Measurements from ENCODE around the gene SRD5A3. TPM values are rescaled to one million over a fixed set of nuclear protein-coding genes. Genes with fewer than 3 reads are reported as not detected.

The SRD5A3 gene
- total RNA-seq (9.7 TPM), polyA plus RNA-seq (6.1 TPM)

DNA sequence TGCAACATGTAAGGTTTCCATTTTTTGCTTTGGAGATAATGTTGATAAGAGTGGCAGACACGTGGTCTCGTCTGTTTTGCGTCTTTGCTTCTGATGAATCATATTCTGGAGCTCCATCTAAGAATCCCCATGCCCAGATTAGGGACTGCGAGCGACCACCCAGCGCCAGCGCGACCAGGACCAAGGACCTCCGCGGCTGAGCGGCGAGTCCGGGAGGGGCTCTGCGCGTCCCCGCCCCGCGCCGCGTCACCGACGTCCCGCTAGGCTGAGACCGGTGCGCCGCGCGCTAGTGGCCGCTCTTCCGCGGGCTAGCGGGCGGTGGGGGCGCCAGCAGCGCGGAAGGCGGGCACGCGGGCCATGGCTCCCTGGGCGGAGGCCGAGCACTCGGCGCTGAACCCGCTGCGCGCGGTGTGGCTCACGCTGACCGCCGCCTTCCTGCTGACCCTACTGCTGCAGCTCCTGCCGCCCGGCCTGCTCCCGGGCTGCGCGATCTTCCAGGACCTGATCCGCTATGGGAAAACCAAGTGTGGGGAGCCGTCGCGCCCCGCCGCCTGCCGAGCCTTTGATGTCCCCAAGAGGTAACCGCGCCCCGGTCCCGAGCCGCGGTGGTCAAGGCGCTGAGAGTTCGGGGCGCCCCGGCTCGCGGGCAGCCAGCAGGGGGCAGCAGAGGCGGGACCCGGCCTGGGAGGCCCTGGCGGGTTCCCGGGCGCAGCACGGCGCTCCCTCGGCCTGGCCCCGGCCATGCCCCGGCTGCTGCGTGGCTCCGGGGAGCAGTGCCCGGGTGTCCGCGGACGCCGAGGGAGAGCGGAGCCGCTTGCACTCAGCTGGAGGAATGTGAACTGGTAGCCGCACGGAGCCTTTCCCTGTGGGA, at the start of gene SRD5A3:
SRD5A3 (plus strand) TSS at position 263 of the 871 bp plus-strand sequence; CDS start at position 358, 95 bp downstream.
- H3K4me1 ChIP-seq (ENCODE audit: insufficient read depth): peaks cover 3% of the 10 kb centered on the region
- WGBS: under 1% methylated on average over 95 of the region's 95 CpGs
- H3K4me3 ChIP-seq (ENCODE audit: low read depth, low read length): peak within 1 kb of the TSS; percentile 73
- H3K36me3 ChIP-seq (ENCODE audit: insufficient read depth): no peaks in the 10 kb centered on the region
- peak within 1 kb of the TSS; percentile 98 for H3K27ac ChIP-seq (ENCODE audit: low read depth)
- DNase-seq (ENCODE audit: extremely low spot score): peak; percentile 40

DNA sequence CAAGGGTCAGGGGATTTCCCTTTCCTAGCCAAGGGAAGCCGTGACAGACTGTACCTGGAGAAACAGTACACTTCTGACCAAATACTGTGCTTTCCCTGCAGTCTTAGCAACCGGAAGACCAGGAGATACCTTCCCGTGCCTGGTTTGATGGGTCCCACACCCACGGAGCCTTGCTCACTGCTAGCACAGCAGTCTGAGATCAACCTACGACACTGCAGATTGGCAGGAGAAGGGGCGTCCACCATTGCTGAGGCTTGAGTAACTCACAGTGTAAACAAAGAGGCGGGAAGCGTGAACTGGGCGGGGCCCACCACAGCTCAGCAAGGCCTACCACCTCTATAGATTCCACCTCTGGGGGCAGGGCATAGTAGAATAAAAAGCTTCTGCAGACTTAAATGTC, 48.7 kb upstream of the SRD5A3 start:
- Histone ChIP-seq H3K27ac (ENCODE audit: low read depth) (no peak overlapping the region), H3K4me1 (ENCODE audit: insufficient read depth) (no peaks in the 10 kb centered on the region), H3K36me3 (ENCODE audit: insufficient read depth) (no peaks in the 10 kb centered on the region), H3K4me3 (ENCODE audit: low read depth, low read length) (no peak overlapping the region)
- 90% methylated on average over 9 of the region's 9 CpGs for WGBS
- DNase-seq (ENCODE audit: extremely low spot score): no peak

DNA sequence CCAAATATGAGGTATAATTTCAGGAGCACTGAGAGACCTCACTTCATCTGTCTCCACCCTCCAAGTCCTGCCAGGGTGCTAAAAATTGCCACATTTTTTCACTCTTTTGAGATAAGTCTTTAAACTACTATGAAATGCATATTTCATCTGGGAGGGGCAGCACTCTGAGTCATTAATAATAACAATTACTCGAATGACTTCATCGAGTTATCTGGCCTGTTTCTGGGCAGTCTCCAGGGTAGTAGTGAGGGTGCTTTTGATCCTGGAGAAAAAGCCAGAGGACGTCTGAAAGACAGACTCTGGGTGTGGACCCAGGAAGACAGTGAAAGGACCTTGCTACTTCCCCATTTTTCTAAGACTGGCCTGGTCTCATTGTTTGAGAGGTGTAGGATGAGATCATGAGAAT, 42.3 kb upstream of the SRD5A3 start:
- Histone ChIP-seq H3K27ac (ENCODE audit: low read depth) (no peak overlapping the region), H3K4me3 (ENCODE audit: low read depth, low read length) (no peak overlapping the region), H3K36me3 (ENCODE audit: insufficient read depth) (no peaks in the 10 kb centered on the region), H3K4me1 (ENCODE audit: insufficient read depth) (no peaks in the 10 kb centered on the region)
- 20% methylated on average over 3 of the region's 3 CpGs for WGBS
- no peak for DNase-seq (ENCODE audit: extremely low spot score)

DNA sequence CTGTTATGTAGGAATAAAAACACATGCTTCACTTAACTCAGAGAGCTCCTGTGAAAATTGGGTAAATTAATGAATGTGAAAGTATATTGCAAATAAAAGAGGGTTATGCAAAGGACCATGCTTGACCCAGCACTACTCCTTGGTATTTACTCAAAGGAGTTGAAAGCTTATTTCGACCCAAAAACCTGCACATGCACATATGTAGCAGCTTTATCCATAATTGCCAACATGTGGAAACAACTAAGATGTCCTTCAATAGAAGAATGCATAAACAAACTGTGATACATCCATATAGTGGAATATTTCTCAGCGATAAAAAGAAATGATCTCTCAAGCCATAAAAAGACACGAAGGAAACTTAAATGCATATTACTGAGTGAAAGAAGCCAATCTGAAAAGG, 41.7 kb upstream of the SRD5A3 start:
- WGBS: 77% methylated on average over 3 of the region's 3 CpGs
- no peaks in the 10 kb centered on the region for H3K36me3 ChIP-seq (ENCODE audit: insufficient read depth)
- H3K4me3 ChIP-seq (ENCODE audit: low read depth, low read length): no peak overlapping the region
- no peak for DNase-seq (ENCODE audit: extremely low spot score)
- H3K27ac ChIP-seq (ENCODE audit: low read depth): no peak overlapping the region
- H3K4me1 ChIP-seq (ENCODE audit: insufficient read depth): no peaks in the 10 kb centered on the region

DNA sequence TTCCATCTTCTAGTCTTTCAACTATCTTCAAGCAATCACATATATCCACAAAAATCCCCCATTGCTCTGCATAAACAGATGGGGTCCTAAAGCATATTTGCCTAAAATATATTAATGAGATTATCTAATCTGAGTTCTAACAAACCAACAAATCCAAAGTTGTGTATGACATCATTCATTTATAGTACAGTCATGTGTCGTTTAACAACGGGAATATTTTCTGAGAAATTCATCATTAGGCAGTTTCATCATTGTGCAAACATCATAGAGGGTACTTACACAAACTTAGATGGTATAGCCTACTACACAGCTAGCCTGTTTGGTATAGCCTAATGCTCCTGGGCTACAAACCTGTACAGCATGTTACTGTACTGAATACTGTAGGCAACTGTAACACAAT, 38.0 kb upstream of the SRD5A3 start:
- Histone ChIP-seq H3K4me3 (ENCODE audit: low read depth, low read length) (no peak overlapping the region), H3K27ac (ENCODE audit: low read depth) (no peak overlapping the region), H3K36me3 (ENCODE audit: insufficient read depth) (no peaks in the 10 kb centered on the region), H3K4me1 (ENCODE audit: insufficient read depth) (no peaks in the 10 kb centered on the region)
- DNase-seq (ENCODE audit: extremely low spot score): no peak
- WGBS: 87% methylated on average over 2 of the region's 2 CpGs

DNA sequence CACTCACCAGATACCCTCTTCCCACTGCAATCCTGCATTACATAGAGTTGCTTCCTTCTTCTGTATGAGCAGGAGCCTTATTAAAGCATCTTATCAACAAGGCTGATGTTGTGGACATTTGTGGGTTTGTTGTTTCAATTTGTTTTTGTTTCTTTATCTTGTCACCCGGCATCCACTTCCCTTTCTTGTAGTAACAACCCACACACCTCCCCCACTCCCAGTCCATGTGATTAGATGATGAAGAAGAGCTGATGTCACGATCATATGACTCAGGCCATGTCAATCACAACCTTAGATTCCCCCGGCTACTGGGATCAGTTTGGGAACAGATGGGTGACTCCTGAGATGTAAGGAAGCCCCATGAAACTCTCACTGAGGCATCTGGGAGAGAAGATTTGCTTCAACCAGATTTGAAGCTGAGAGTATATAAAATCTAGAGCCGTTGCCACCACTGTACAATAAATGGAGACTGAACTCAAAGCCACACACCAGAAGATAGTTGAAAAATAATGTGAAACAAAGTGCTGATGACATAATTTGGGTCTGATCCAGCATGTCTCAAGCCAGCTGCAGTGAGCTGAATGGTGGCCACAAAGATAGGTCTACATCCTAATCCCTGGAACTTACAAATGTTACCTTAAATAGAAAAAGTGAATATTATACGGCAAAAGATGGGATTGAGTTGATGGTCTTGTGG, 34.1 kb upstream of the SRD5A3 start:
- Histone ChIP-seq H3K4me1 (ENCODE audit: insufficient read depth) (no peaks in the 10 kb centered on the region), H3K36me3 (ENCODE audit: insufficient read depth) (no peaks in the 10 kb centered on the region), H3K27ac (ENCODE audit: low read depth) (no peak overlapping the region), H3K4me3 (ENCODE audit: low read depth, low read length) (no peak overlapping the region)
- WGBS: 75% methylated on average over 5 of the region's 5 CpGs
- no peak for DNase-seq (ENCODE audit: extremely low spot score)

DNA sequence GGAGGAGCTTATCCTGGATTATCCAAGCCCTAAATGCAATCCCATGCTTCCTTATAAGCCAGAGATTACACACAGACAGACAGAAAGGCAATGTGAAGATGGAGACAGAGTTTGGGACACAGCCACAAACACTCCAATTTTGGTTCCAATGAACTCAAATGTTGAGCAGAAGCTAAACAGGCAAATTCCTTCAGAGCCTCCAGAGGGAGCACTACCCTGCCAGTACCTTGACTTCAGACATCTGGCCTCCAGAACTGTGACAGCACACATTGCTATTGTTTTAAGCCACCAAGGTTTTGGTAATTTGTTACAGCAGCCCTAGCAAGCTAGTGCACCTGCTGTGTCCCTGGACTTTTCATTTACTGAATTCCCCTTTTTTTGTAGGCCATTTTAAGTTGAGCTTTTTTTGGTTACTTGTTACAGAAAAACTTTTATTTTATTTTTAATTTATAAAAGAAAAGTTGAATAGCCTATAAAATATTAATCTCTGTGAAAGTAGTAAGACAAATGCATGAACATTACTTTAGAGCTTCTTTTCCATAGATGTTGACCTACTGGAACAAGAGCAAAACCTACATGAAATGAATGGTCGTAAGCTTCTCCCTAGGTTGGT, 33.4 kb upstream of the SRD5A3 start:
- 96% methylated on average over 1 of the region's 1 CpG for WGBS
- Histone ChIP-seq H3K36me3 (ENCODE audit: insufficient read depth) (no peaks in the 10 kb centered on the region), H3K4me1 (ENCODE audit: insufficient read depth) (no peaks in the 10 kb centered on the region), H3K27ac (ENCODE audit: low read depth) (no peak overlapping the region), H3K4me3 (ENCODE audit: low read depth, low read length) (no peak overlapping the region)
- no peak for DNase-seq (ENCODE audit: extremely low spot score)

DNA sequence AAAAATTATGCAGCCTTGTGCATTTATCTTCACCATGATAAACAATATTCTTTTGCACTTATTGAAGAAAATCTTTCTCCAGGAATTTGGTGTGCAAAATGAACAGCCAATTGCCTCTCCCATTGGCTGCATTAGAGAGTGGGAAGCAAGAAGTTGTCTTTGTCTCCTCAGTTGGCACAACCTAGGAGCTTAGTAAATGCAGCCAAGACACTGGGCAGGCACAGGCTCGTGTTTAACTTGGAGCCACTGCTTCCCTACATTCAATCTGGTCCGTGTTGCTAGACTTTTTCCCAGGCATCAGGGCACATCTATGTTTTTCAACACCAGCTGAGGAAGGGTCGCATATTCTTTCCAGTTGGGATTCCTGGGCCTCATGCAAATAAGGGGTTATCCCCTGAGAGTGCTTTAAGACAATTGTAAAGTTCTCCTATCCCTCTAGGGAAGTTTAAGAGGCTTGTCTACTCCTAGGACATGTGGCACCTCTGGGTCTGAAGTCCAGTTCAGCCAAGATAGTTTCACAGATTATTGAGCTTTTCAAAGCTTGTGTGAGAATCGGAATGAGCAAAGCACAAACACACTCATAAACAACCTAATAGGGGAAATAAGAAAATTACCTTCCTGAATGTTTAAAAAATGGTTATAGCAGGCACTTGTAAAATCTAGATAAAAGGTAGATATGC, 31.8 kb upstream of the SRD5A3 start:
- DNase-seq (ENCODE audit: extremely low spot score): no peak
- WGBS: 59% methylated on average over 4 of the region's 4 CpGs

DNA sequence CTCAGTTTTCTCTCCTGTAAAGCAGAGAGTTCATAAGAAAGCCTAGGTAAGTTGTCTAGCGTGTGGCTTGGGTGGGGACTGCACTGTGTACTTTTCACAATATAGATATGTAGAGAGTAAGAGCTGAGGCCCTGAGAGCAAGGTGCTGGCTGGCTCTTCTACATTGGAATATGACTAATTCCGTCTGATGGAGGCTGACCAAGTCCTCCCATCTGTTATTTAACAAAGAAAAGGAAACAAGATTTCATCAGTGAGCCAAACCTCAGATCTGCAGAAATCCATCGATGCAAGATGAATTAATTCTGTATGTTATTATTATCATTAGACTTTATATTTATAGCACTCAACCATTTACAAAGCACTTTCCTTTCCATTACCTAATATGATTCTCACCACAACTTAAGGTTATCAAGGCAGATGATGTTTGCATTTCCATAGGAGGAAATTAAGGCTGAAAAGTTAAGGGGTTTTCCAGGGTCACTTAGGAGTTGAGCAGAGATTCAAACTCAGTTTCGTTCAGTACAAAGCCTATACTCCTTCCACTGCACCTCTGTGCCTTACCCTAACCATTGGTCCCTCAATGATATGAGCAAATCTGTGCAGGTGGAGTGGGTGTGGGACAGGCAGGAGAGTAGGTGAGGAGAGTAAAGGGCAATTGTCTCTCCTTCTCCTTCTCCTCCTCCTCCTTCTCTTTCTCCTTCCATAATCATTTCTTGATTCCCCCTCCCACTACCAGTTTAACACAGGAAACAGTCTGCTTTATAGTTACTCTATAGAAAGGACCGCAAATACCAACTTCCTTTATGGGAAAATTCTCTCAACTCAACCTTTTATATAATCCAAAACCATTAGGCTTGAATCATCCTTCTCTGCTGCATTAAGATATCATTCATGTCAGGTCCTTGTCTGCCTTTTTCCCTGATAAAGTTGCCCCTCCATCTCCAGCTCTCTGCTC, 27.6 kb upstream of the SRD5A3 start:
- Histone ChIP-seq H3K4me3 (ENCODE audit: low read depth, low read length) (no peak overlapping the region), H3K4me1 (ENCODE audit: insufficient read depth) (no peaks in the 10 kb centered on the region), H3K36me3 (ENCODE audit: insufficient read depth) (no peaks in the 10 kb centered on the region), H3K27ac (ENCODE audit: low read depth) (no peak overlapping the region)
- no peak for DNase-seq (ENCODE audit: extremely low spot score)
- 48% methylated on average over 5 of the region's 5 CpGs for WGBS

More for the DNA sequence above, 31.8 kb upstream of the SRD5A3 start:
- Histone ChIP-seq H3K36me3 (ENCODE audit: insufficient read depth) (no peaks in the 10 kb centered on the region), H3K4me3 (ENCODE audit: low read depth, low read length) (no peak overlapping the region), H3K27ac (ENCODE audit: low read depth) (no peak overlapping the region), H3K4me1 (ENCODE audit: insufficient read depth) (no peaks in the 10 kb centered on the region)

DNA sequence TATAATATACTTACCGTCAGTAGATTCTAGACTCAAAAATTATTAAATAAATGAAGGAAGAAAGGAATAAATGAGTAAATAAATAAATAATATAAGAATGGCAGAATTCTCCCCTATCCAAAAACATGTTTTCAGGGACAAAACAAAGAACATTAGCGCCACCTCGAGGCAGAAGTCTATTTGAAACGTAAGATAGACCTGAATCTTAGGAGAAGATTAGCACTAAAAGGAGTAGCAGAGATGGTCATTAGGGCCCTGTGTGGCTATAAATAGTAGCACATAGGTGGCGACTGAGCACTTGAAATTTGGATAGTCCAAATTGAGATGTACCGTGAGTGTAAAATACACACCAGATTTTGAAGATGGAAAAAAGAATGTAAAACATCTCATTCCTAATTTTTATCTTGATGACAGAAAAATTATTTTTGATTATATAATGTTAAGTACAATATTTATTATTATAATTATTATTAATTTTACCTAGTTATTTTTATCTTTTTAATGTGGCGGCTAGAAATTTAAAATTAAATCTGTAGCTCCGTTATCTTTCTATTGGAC, 24.3 kb upstream of the SRD5A3 start:
- H3K4me3 ChIP-seq (ENCODE audit: low read depth, low read length): no peak overlapping the region
- H3K36me3 ChIP-seq (ENCODE audit: insufficient read depth): no peaks in the 10 kb centered on the region
- 22% methylated on average over 8 of the region's 8 CpGs for WGBS
- DNase-seq (ENCODE audit: extremely low spot score): peak; percentile 42
- no peaks in the 10 kb centered on the region for H3K4me1 ChIP-seq (ENCODE audit: insufficient read depth)
- no peak overlapping the region for H3K27ac ChIP-seq (ENCODE audit: low read depth)

DNA sequence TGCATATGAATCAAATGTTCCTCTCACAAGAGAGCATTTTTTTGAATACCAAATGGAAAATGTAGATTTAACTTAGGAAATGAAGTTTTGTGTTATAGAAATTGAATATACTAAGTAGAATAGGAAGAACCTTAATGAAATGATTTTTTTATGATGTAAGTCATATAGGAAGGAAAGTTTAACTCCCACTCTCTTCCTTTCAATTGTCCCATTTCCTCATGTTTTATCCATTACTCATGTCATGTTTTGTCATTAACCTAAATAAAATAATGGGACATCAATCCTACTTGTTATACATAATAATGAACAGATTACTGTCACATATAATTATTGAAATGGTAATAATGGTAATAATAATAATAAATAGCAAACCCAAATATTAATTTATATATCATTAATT, 22.7 kb upstream of the SRD5A3 start:
- DNase-seq (ENCODE audit: extremely low spot score): no peak
- H3K36me3 ChIP-seq (ENCODE audit: insufficient read depth): no peaks in the 10 kb centered on the region
- no peak overlapping the region for H3K4me3 ChIP-seq (ENCODE audit: low read depth, low read length)
- no peaks in the 10 kb centered on the region for H3K4me1 ChIP-seq (ENCODE audit: insufficient read depth)
- H3K27ac ChIP-seq (ENCODE audit: low read depth): no peak overlapping the region

DNA sequence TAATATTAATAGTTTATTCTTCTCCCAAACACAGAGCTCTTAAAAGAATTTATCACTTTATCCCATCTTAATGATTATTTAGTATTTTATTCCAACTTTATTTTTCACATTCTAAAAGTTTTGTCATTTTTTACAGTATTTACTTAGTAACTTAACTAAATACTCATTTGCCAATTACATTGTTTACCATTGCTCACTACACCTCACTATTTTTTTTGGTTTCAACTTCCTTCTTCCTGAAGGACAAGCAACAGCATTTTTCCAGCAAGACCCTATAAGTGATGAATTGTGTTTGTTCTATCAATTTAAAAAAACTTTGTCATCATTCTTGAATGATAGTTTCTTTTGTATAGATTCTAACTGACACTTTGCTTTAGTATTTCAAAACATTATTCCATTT, 19.4 kb upstream of the SRD5A3 start:
- Histone ChIP-seq H3K36me3 (ENCODE audit: insufficient read depth) (no peaks in the 10 kb centered on the region), H3K4me1 (ENCODE audit: insufficient read depth) (no peaks in the 10 kb centered on the region), H3K4me3 (ENCODE audit: low read depth, low read length) (no peak overlapping the region), H3K27ac (ENCODE audit: low read depth) (no peak overlapping the region)
- no peak for DNase-seq (ENCODE audit: extremely low spot score)

All from urinary bladder (tissue), 4 donors.